Measurements from ENCODE around the gene HSPB9.
"Not testable (repeated sequence)": the region's sequence is repeated elsewhere in the genome, so short reads cannot be mapped to it uniquely, and the experiment has no call there.

Gene HSPB9

DNA sequence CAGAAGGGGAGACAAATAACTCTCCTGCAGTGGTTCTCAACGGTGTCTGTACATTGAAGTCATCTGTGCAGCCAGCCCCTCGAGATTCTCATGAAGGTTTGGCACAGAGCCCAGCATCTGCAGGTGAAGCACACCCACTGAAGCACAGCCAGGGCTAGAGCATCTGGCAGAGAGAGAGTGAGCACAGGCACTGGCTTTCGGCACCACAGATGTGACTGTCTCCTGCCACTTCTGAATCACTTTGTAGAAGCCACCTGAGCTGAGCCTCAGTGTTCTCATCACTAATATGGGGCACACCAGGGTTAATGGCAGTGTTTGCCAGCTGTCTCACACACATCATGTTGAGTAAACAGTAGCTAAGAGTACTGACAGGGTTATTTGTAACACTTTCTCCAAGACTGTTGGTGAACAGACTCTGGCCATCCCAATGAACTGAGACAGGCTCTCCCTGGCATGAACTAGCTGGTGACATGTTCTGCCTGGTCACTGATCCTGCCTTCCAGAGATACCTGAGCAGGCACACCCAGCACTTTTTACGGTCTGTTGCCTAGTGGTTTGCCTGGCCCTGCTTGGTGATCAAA is 10.9 kb downstream of the HSPB9 start:
- H3K79me2 ChIP-seq (ENCODE audit: control insufficient read depth, insufficient read depth, low read length, unreplicated experiment), result peaks cover 78% of the 10 kb centered on the region
- H3K4me3 ChIP-seq (ENCODE audit: low read depth, low read length), result no peak overlapping the region
- H3K36me3 ChIP-seq (ENCODE audit: insufficient read depth, low read length), result peaks cover 14% of the 10 kb centered on the region; the same call in 1 of the 2 replicates
- H2AFZ ChIP-seq (ENCODE audit: low read length, unreplicated experiment), result no peak overlapping the region
- H3K4me1 ChIP-seq (ENCODE audit: control insufficient read depth, insufficient read depth, low read length, unreplicated experiment), result peaks cover 46% of the 10 kb centered on the region
- H3K27ac ChIP-seq (ENCODE audit: low read depth, low read length), result peak overlapping the region; percentile 29; the same call in 1 of the 2 replicates
- H3K27me3 ChIP-seq (ENCODE audit: insufficient read depth, low read length), result no peaks in the 10 kb centered on the region

GRCh38 chr17:42135151-42135550 is 12.5 kb downstream of the HSPB9 start:
- Histone ChIP-seq H3K27me3 (ENCODE audit: insufficient read depth, low read length) (no peaks in the 10 kb centered on the region), H3K4me3 (ENCODE audit: low read depth, low read length) (no peak overlapping the region), H3K79me2 (ENCODE audit: control insufficient read depth, insufficient read depth, low read length, unreplicated experiment) (peaks cover 88% of the 10 kb centered on the region), H3K36me3 (ENCODE audit: insufficient read depth, low read length) (0 out of 2 replicates have a peak, but pooled peaks cover 5% of the 10 kb centered on the region), H3K4me1 (ENCODE audit: control insufficient read depth, insufficient read depth, low read length, unreplicated experiment) (peaks cover 46% of the 10 kb centered on the region), H3K27ac (ENCODE audit: low read depth, low read length) (peak overlapping the region; percentile 23; the same call in 1 of the 2 replicates), H2AFZ (ENCODE audit: low read length, unreplicated experiment) (no peak overlapping the region)

DNA sequence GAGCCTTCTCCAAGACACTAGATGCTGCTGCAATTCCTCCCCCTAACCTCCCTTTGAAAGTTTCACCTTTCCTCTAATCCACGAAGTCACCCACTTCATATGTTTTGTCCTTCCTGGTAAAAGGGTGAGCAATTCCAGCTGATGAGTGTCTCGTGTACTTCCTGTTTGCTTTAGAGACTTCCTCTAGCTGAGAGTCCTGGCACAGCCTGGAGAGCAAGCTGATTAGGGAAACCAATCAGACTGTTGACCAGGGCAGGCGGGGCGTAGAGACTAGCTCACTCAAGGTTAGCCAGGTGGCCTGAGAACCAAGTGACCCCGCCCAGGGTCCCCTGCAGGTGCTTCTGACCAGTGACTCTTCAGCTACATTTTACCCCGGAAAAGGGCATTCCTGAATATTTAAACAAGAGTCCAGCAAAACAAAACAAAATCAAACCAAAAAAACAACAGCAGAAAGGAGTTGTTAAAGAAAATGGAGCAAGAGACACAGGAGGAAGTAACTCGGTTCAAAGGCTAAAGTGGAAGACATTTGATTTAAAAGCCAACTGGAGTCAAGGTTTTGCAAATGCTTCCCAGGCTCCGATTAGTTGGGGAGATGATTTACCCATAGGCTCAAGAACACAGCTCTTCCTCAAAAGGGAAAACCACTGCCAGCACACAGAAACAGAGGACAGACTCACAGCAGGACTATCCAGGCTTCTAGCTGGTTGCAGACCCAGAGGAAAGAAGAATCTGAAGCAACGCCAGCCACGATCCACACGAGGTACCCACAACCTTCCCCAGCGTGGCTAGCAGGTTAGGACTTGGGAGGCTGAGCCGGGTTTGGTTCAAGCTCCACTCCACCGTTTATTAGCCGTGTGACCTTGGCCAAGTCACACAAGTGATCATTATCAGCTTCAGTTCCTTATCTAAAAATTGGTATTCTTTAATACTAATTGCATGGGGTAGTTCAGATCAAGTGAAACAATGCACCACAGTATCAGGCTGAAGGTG is 13.4 kb downstream of the HSPB9 start:
- Histone ChIP-seq H2AFZ (ENCODE audit: low read length, unreplicated experiment) (no peak overlapping the region), H3K79me2 (ENCODE audit: control insufficient read depth, insufficient read depth, low read length, unreplicated experiment) (peaks cover 84% of the 10 kb centered on the region), H3K27me3 (ENCODE audit: insufficient read depth, low read length) (no peaks in the 10 kb centered on the region), H3K4me1 (ENCODE audit: control insufficient read depth, insufficient read depth, low read length, unreplicated experiment) (peaks cover 46% of the 10 kb centered on the region), H3K4me3 (ENCODE audit: low read depth, low read length) (no peak overlapping the region), H3K27ac (ENCODE audit: low read depth, low read length) (peak overlapping the region; percentile 60), H3K36me3 (ENCODE audit: insufficient read depth, low read length) (no peaks in the 10 kb centered on the region)

DNA sequence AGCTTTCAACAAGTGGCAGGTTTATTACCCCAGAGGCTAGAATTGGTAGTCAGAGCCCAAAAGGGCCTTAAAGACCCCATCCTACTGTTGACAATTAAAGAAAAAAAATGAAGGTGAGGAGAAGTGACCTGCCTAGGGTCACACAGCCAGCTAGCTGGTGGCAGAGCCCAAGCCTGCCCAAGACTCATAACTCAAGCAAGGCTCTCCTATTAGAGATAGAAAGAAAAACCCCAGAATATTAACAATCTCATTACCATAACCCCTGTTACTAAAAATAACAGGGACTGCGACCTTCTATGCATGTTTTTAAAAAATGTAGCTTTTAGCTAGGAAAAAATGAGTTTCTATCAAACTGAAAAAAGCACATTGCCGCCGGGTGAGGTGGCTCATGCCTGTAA is 14.0 kb downstream of the HSPB9 start:
- Histone ChIP-seq H3K27ac (ENCODE audit: low read depth, low read length) (0 out of 2 replicates have a peak overlapping the region, but pooled peaks have one; percentile 60), H3K79me2 (ENCODE audit: control insufficient read depth, insufficient read depth, low read length, unreplicated experiment) (peaks cover 84% of the 10 kb centered on the region), H2AFZ (ENCODE audit: low read length, unreplicated experiment) (no peak overlapping the region), H3K36me3 (ENCODE audit: insufficient read depth, low read length) (0 out of 2 replicates have a peak, but pooled peaks cover 5% of the 10 kb centered on the region), H3K4me1 (ENCODE audit: control insufficient read depth, insufficient read depth, low read length, unreplicated experiment) (peaks cover 44% of the 10 kb centered on the region), H3K27me3 (ENCODE audit: insufficient read depth, low read length) (no peaks in the 10 kb centered on the region), H3K4me3 (ENCODE audit: low read depth, low read length) (no peak overlapping the region)

DNA sequence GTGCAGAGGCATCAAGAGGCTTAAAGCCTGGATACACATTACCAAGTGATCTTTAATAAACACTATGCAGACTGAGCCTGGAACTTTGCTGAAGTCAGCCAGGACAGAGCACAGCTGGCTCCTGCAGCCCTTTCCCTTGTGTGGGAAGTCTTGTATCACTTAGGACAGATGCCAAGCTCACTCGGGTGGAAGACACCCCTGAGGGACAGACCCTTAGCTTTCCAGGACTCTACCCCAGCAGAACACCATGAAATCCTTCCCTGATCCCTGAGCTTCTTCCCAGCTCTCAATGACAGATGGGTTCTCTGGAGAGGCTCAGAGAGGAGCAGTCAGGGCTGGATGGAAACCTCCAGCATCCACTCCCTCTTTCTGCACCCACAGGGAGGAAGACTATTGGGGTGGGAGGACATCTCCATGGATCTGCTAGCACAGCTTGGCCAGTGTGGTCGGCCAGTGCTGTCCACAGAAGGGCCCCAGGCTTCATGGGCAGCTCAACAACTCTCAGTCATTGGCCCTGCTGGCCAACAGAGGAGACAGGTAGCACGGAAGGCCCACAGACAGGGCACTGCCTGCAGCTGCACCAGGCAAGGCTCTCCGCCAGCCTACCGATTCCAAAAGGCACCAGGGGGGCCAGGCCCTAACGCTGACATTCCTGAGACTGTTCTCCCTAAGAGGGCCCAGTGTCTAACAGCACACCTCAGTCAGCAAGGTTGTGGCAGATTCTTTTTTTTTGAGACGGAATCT is 16.3 kb downstream of the HSPB9 start:
- H3K36me3 ChIP-seq (ENCODE audit: insufficient read depth, low read length), result 0 out of 2 replicates have a peak, but pooled peaks cover 5% of the 10 kb centered on the region
- no peak overlapping the region for H3K27ac ChIP-seq (ENCODE audit: low read depth, low read length)
- no peaks in the 10 kb centered on the region for H3K27me3 ChIP-seq (ENCODE audit: insufficient read depth, low read length)
- peaks cover 84% of the 10 kb centered on the region for H3K79me2 ChIP-seq (ENCODE audit: control insufficient read depth, insufficient read depth, low read length, unreplicated experiment)
- H3K4me1 ChIP-seq (ENCODE audit: control insufficient read depth, insufficient read depth, low read length, unreplicated experiment), result peaks cover 42% of the 10 kb centered on the region
- no peak overlapping the region for H2AFZ ChIP-seq (ENCODE audit: low read length, unreplicated experiment)
- H3K4me3 ChIP-seq (ENCODE audit: low read depth, low read length), result no peak overlapping the region

GRCh38 chr17:42140690-42141089 is 18.1 kb downstream of the HSPB9 start:
- H2AFZ ChIP-seq (ENCODE audit: low read length, unreplicated experiment); H3K4me3 ChIP-seq (ENCODE audit: low read depth, low read length); H3K36me3 ChIP-seq (ENCODE audit: insufficient read depth, low read length); H3K27me3 ChIP-seq (ENCODE audit: insufficient read depth, low read length); H3K27ac ChIP-seq (ENCODE audit: low read depth, low read length): not testable (repeated sequence)
- Histone ChIP-seq H3K4me1 (ENCODE audit: control insufficient read depth, insufficient read depth, low read length, unreplicated experiment) (peaks cover 34% of the 10 kb centered on the region), H3K79me2 (ENCODE audit: control insufficient read depth, insufficient read depth, low read length, unreplicated experiment) (peaks cover 82% of the 10 kb centered on the region)

DNA sequence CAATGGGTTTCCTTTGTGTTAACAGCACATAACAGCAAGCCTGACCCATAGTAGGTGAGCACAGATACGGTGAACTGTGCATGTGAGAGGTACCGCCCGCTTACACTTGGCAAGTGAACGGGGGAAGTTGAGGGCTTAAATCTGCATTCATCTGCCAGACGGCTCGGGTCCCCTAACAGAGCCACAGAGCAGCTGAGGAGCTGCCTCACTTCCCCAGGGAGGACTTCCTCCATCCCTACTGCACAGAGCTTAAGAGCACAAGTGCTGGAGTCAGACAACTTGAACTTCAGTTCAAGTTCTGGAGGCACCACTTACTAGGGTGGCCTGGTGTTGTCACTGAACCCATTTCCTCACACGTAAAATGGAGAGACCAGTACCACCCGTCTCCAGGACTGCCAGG is 18.8 kb downstream of the HSPB9 start:
- Histone ChIP-seq H2AFZ (ENCODE audit: low read length, unreplicated experiment) (no peak overlapping the region), H3K4me3 (ENCODE audit: low read depth, low read length) (no peak overlapping the region), H3K36me3 (ENCODE audit: insufficient read depth, low read length) (0 out of 2 replicates have a peak, but pooled peaks cover 5% of the 10 kb centered on the region), H3K27ac (ENCODE audit: low read depth, low read length) (no peak overlapping the region), H3K79me2 (ENCODE audit: control insufficient read depth, insufficient read depth, low read length, unreplicated experiment) (peaks cover 80% of the 10 kb centered on the region), H3K4me1 (ENCODE audit: control insufficient read depth, insufficient read depth, low read length, unreplicated experiment) (peaks cover 27% of the 10 kb centered on the region), H3K27me3 (ENCODE audit: insufficient read depth, low read length) (no peaks in the 10 kb centered on the region)

GRCh38 chr17:42142371-42142896 is 19.8 kb downstream of the HSPB9 start:
- 0 out of 2 replicates have a peak, but pooled peaks cover 5% of the 10 kb centered on the region for H3K36me3 ChIP-seq (ENCODE audit: insufficient read depth, low read length)
- peaks cover 24% of the 10 kb centered on the region for H3K4me1 ChIP-seq (ENCODE audit: control insufficient read depth, insufficient read depth, low read length, unreplicated experiment)
- no peaks in the 10 kb centered on the region for H3K27me3 ChIP-seq (ENCODE audit: insufficient read depth, low read length)
- H3K4me3 ChIP-seq (ENCODE audit: low read depth, low read length), result no peak overlapping the region
- H3K27ac ChIP-seq (ENCODE audit: low read depth, low read length), result peak overlapping the region; percentile 60
- H2AFZ ChIP-seq (ENCODE audit: low read length, unreplicated experiment), result no peak overlapping the region
- H3K79me2 ChIP-seq (ENCODE audit: control insufficient read depth, insufficient read depth, low read length, unreplicated experiment), result peaks cover 80% of the 10 kb centered on the region

DNA sequence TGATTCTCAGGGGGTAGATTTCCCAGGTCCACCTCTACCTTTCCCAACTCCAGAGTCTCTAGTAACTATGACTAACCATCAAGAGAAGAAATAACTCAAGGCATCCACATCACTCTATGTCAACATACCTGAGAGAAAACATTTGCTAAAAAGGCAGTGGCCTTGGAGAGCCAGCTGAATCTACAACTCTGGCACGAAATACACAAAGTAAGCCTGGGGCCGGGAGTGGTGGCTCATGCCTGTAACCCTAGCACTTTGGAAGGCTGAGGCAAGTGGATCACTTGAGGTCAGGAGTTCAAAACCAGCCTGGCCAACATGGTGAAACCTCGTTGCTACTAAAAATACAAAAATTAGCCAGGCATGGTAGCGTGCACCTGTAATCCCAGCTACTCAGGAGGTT is 20.5 kb downstream of the HSPB9 start:
- Histone ChIP-seq H3K79me2 (ENCODE audit: control insufficient read depth, insufficient read depth, low read length, unreplicated experiment) (peaks cover 77% of the 10 kb centered on the region), H3K27ac (ENCODE audit: low read depth, low read length) (peak overlapping the region; percentile 60), H3K4me1 (ENCODE audit: control insufficient read depth, insufficient read depth, low read length, unreplicated experiment) (peaks cover 24% of the 10 kb centered on the region)
- H3K36me3 ChIP-seq (ENCODE audit: insufficient read depth, low read length); H3K4me3 ChIP-seq (ENCODE audit: low read depth, low read length); H3K27me3 ChIP-seq (ENCODE audit: insufficient read depth, low read length); H2AFZ ChIP-seq (ENCODE audit: low read length, unreplicated experiment): not testable (repeated sequence)

DNA sequence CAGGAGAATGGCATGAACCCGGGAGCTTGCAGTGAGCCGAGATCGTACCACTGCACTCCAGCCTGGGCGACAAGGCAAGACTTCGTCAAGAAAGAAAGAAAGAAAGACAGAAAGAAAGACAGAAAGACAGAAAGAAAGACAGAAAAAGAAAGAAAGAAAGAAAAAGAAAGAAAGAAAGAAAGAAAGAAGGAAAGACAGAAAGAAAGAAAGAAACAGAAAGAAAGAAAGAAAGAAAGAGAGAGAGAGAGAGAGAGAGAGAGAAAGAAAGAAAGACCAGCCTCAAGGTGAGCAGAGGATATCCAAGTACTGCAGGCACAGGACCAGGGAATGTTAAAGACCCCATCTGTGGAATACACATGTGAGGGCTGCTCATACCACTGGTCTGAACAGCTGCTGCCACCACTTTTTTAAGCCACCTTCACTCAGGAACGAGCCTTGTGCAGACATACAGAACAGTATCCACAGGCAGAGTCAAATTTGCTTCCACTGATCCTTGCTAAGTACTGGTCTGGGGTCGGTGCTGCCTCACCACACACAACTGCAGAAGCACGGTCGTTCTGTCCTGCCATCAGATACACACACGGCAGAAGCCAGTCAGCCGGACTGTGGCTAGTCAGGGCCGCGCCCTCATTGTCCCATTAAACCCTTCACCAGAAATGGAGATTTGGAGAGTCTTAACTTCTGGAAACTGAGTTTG is 24.5 kb downstream of the HSPB9 start:
- Histone ChIP-seq H3K4me3 (ENCODE audit: low read depth, low read length) (no peak overlapping the region), H3K27ac (ENCODE audit: low read depth, low read length) (no peak overlapping the region), H2AFZ (ENCODE audit: low read length, unreplicated experiment) (no peak overlapping the region), H3K36me3 (ENCODE audit: insufficient read depth, low read length) (no peaks in the 10 kb centered on the region), H3K27me3 (ENCODE audit: insufficient read depth, low read length) (no peaks in the 10 kb centered on the region), H3K4me1 (ENCODE audit: control insufficient read depth, insufficient read depth, low read length, unreplicated experiment) (peaks cover 16% of the 10 kb centered on the region), H3K79me2 (ENCODE audit: control insufficient read depth, insufficient read depth, low read length, unreplicated experiment) (peaks cover 75% of the 10 kb centered on the region)

Data from ACC112 (cell line).